GM12878 (cell line): Measurements from ENCODE around the gene IFRD1. TPM values are rescaled to one million over a fixed set of nuclear protein-coding genes. Genes with fewer than 3 reads are reported as not detected.

ENCODE experiments used
- ATAC-seq: fragments of 200-7000 bp; cut with Tn5 transposase; 3 replicates; pipeline ENCODE4 v1.9.1; 2020; ENCODE audit warnings: mild to moderate bottlenecking, moderate library complexity
- BruUV-seq: library from RNA; stranded (reverse); fragments of 400-500 nt; replicated peaks from 2 replicates; lab custom pipeline; 2021; lab: Mats Ljungman, UMichigan
- CTCF ChIA-PET: fragments of 300-600 bp; sonication (Branson Sonifier 250); formaldehyde crosslinking; extraction: SDS; loops from one replicate; lab custom pipeline; 2021; ENCODE audit warnings: inconsistent platforms; lab: Yijun Ruan, JAX
- POLR2A ChIA-PET: fragments of 350-600 bp; formaldehyde crosslinking; extraction: SDS; loops from one replicate; lab custom pipeline; 2021; ENCODE audit warnings: inconsistent platforms; lab: Charles Lee
- RAD21 ChIA-PET: fragments of 300-600 bp; sonication (Branson Sonifier 250); formaldehyde crosslinking; loops from one replicate; lab custom pipeline; 2023; ENCODE audit warnings: antibody characterized with exemption; ENCODE audit not compliant: unreplicated experiment; lab: Charles Lee
- SMC1A ChIA-PET: fragments of 300-600 bp; sonication (Branson Sonifier 250); formaldehyde crosslinking; loops from one replicate; lab custom pipeline; 2023; ENCODE audit not compliant: unreplicated experiment, uncharacterized antibody; lab: Charles Lee
- DNase-seq: peaks from one replicate; pipeline ENCODE4 v3.0.0-alpha.2; 2011; ENCODE audit warnings: low read depth, low spot score
- FAIRE-seq: peaks from 3 replicates; lab custom pipeline; 2011; peaks lifted over from hg19 to GRCh38; lab: Jason Lieb, UNC
- H2AFZ ChIP-seq: 2 replicates; pipeline ENCODE4 v1.6.0; 2011; ENCODE audit warnings: low read depth, low read length, control low read depth; ENCODE audit not compliant: control insufficient read depth
- H3K27ac ChIP-seq: 2 replicates; pipeline ENCODE4 v1.5.1; 2011; ENCODE audit warnings: control low read depth; ENCODE audit not compliant: control insufficient read depth, insufficient read depth
- H3K27me3 ChIP-seq, 2 experiments: replicated peaks in 1 of 2; 2 replicates each; pipeline versions ENCODE4 v1.6.0 to v1.6.1; 2011; ENCODE audit warnings: low read length in 1 of 2; ENCODE audit not compliant: control insufficient read depth in 2 of 2, insufficient read depth in 2 of 2
- H3K36me3 ChIP-seq, 2 experiments: 2 replicates each; pipeline ENCODE4 v1.5.1; 2011; ENCODE audit warnings: low read length in 1 of 2; ENCODE audit not compliant: control insufficient read depth in 2 of 2, insufficient read depth in 2 of 2
- H3K4me1 ChIP-seq: 2 replicates; pipeline ENCODE4 v1.6.1; 2011; ENCODE audit warnings: mild to moderate bottlenecking, low read length, moderate library complexity, mixed read lengths; ENCODE audit not compliant: control insufficient read depth, insufficient read depth
- H3K4me2 ChIP-seq: 2 replicates; pipeline ENCODE4 v1.6.0; 2011; ENCODE audit warnings: control low read depth; ENCODE audit not compliant: control insufficient read depth, insufficient read depth
- H3K4me3 ChIP-seq: fragments of 200-600 bp; sonication (generic); 2 replicates; pipeline ENCODE4 v1.5.1; 2016
- H3K79me2 ChIP-seq: 2 replicates; pipeline ENCODE4 v1.6.0; 2011; ENCODE audit warnings: low read length; ENCODE audit not compliant: control insufficient read depth, insufficient read depth
- H3K9ac ChIP-seq: 2 replicates; pipeline ENCODE4 v1.8.0; 2011; ENCODE audit warnings: low read length, control low read depth, mixed read lengths; ENCODE audit not compliant: control insufficient read depth, insufficient read depth
- H3K9me3 ChIP-seq: replicated peaks from 3 replicates; pipeline ENCODE4 v1.5.1; 2011; ENCODE audit warnings: mild to moderate bottlenecking, low read length; ENCODE audit not compliant: control insufficient read depth, insufficient read depth
- H4K20me1 ChIP-seq: 2 replicates; pipeline ENCODE4 v1.6.0; 2011; ENCODE audit not compliant: control insufficient read depth, insufficient read depth
- BACH1 ChIP-seq: fragments of 450-650 bp; IDR thresholded peaks from 2 replicates; pipeline ENCODE4 v1.6.1; 2017; ENCODE audit warnings: mild to moderate bottlenecking, borderline replicate concordance
- CBX3 ChIP-seq: fragments of 200-600 bp; sonication (generic); IDR thresholded peaks from 2 replicates; pipeline ENCODE4 v1.6.1; 2016; ENCODE audit warnings: low read depth, borderline replicate concordance
- E2F8 ChIP-seq: fragments of 450-650 bp; IDR thresholded peaks from 2 replicates; pipeline ENCODE4 v1.6.1; 2018; ENCODE audit warnings: mild to moderate bottlenecking, low read depth, moderate library complexity; ENCODE audit not compliant: partially characterized antibody
- LARP7 ChIP-seq: fragments of 450-650 bp; IDR thresholded peaks from 2 replicates; pipeline ENCODE4 v1.6.1; 2017; ENCODE audit warnings: mild to moderate bottlenecking
- RELB ChIP-seq: fragments of 450-650 bp; IDR thresholded peaks from 2 replicates; pipeline ENCODE4 v1.6.1; 2017; ENCODE audit warnings: low read depth, mild to moderate bottlenecking, moderate library complexity
- ZNF592 ChIP-seq: fragments of 450-650 bp; IDR thresholded peaks from 2 replicates; pipeline ENCODE4 v1.6.1; 2017; ENCODE audit warnings: mild to moderate bottlenecking, moderate library complexity
- WGBS: methylation state at CpG from one replicate; pipeline ENCODE4 v1.1.6; 2016; ENCODE audit warnings: low lambda C conversion rate; ENCODE audit not compliant: insufficient replicate concordance, insufficient coverage; ENCODE audit errors: missing lambda C conversion rate; 5-methylcytosine and 5-hydroxymethylcytosine counted together
- in situ Hi-C: fragments of 300-500 bp; cut with MboI; formaldehyde crosslinking; loops from 9 replicates; pipeline ENCODE4 v1.14.3; 2018; ENCODE audit warnings: mixed read lengths
- intact Hi-C: fragments of 100-400 bp; cut with micrococcal nuclease; formaldehyde crosslinking; loops from one replicate; pipeline ENCODE4 v1.14.2; 2022; ENCODE audit not compliant: unreplicated experiment
- polyA plus RNA-seq, 11 experiments: library from polyadenylated mRNA; depleted of rRNA in 4 of 11; unstranded in 6 of 11; stranded (reverse) in 5 of 11; fragments of >200 nt; fragmentation: Nextera tagmentation in 4 of 11; fragmentation: Illumina TruSeq in 1 of 11; extraction: Ambion mirVana in 4 of 11; extraction: Trizol in 1 of 11; gene quantifications; 1 replicate in 1 of 11; 2 replicates in 10 of 11; pipeline versions ENCODE4 v1.2.1 to v1.2.3, GENCODE V29; 2011 to 2016; ENCODE audit warnings: inconsistent platforms in 2 of 11, missing spikeins in 2 of 11, low read depth in 1 of 11
- total RNA-seq, 4 experiments: library from RNA; depleted of rRNA in 3 of 4; stranded (reverse); fragments of >200 nt in 3 of 4; fragmentation: Illumina TruSeq in 1 of 4; extraction: Trizol in 1 of 4; gene quantifications; 2 replicates each; pipeline versions ENCODE4 v1.2.1 to v1.2.3, GENCODE V29; 2013 to 2021

IFRD1 gene
- total and polyA plus RNA-seq, 10 of the 15 experiments (the other 5 are each of a cell fraction or from before 2014, with no cell fraction given): 9.6 to 31.1 (median 19.9) TPM

DNA sequence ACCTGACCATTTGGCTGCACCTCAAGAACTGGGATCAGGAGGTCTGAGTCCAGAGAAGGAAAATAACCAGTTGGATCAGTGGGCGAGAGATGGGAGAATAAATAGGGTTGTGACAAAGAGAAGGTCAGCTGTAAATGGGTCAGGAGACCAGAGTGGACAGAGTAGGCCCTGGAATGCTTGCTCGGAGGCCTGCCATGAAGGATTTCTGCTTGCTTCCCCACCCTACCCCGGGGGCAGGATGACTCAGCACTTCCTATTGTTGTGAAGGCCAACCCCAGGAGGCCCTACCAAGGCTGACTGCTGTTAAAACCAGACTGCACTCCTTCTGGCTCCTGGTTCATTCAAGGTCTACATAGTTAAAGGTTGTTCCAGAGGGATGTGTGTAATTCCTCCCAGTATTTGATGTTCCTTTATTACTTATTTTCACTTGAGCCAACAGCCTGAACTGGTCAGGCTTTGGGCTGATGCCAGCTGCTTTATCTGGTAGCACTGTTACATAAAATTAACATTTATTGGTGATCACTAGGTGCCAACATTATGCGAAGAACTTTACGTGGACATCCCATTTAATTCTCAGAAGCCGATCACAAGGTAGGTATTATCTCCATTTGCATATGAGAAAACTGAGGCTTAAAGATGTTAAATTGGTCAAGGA is 27.3 kb upstream of the IFRD1 start:
- Histone ChIP-seq H3K4me3 (no peak overlapping the region), H3K27ac (no peak overlapping the region), H3K27me3 (no peaks in the 10 kb centered on the region), H4K20me1 (no peaks in the 10 kb centered on the region), H3K9me3 (no peaks in the 10 kb centered on the region), H3K9ac (no peak overlapping the region), H2AFZ (peak overlapping the region; percentile 67), H3K36me3 (no peaks in the 10 kb centered on the region), H3K79me2 (no peaks in the 10 kb centered on the region), H3K4me2 (no peak overlapping the region), H3K4me1 (peaks cover 8% of the 10 kb centered on the region; the same call in 1 of the 2 replicates)
- RAD21 ChIA-PET: no interaction called here
- peak; percentile 31 for FAIRE-seq
- in situ Hi-C loops: no loop called here
- TF ChIP-seq BACH1: 0 out of 2 replicates have a peak, but pooled peaks have one; percentile 35
- no peak for TF ChIP-seq CBX3
- POLR2A ChIA-PET: no interaction called here
- SMC1A ChIA-PET: interaction anchor here (0.9 kb wide), 1 partner anchor 14 kb away, joined by 4 read pairs; no protein-coding TSS in a partner anchor
- CTCF ChIA-PET: interaction anchor here (1.3 kb wide), 1 partner anchor 30 kb away, joined by 3 read pairs; no protein-coding TSS in a partner anchor
- intact Hi-C loops: no loop called here
- DNase-seq: no peak
- WGBS: 66% methylated on average over 6 of the region's 6 CpGs
- peak; percentile 44; the same call in 2 of the 3 replicates for ATAC-seq
- BruUV-seq: no TSS peak

DNA sequence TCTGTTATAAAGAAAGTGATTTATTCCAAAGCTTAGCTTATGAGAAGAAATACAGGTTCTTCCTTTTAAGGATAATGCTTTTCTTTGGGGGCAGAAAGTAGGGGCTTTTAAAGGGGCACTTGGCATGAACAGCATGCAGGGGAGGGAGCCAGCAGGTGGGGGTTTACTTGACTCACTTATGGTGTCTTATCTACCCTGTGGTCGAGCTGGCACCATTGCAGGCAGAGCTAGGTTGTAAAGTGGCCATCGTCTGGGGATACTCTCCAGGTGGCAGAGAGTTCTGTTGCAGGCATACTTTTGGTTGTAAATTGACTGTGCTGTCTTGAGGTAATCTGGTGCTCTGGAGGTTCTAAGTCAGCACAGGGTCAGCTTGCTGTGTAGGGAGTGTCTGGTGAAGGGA is 26.3 kb upstream of the IFRD1 start:
- no peak overlapping the region for H3K27ac ChIP-seq
- 41% methylated on average over 2 of the region's 2 CpGs for WGBS
- TF ChIP-seq E2F8 (no peak), ZNF592 (no peak), RELB (no peak), LARP7 (no peak)
- SMC1A ChIA-PET: interaction anchor here (0.6 to 0.7 kb wide), 2 partner anchors 60 to 463 kb away, joined by 3 to 5 read pairs; no protein-coding TSS in a partner anchor
- intact Hi-C loops: no loop called here
- DNase-seq (no peak), ATAC-seq (no peak), FAIRE-seq (no peak)
- H2AFZ ChIP-seq: no peak overlapping the region
- in situ Hi-C loops: no loop called here
- RAD21 ChIA-PET: no interaction called here
- no peaks in the 10 kb centered on the region for H4K20me1 ChIP-seq
- H3K9me3 ChIP-seq: no peaks in the 10 kb centered on the region
- CTCF ChIA-PET: no interaction called here
- POLR2A ChIA-PET: no interaction called here
- no peaks in the 10 kb centered on the region for H3K27me3 ChIP-seq
- no peak overlapping the region for H3K4me3 ChIP-seq
- no peak overlapping the region for H3K4me2 ChIP-seq
- no peaks in the 10 kb centered on the region for H3K79me2 ChIP-seq
- BruUV-seq: no TSS peak
- no peaks in the 10 kb centered on the region for H3K36me3 ChIP-seq
- H3K4me1 ChIP-seq: peaks cover 8% of the 10 kb centered on the region; the same call in 1 of the 2 replicates
- H3K9ac ChIP-seq: no peak overlapping the region
